ENCODE results near the gene METTL9.

GRCh38 chr16:21593530-21594289 lies 5.7 kb upstream of the METTL9 start:
- TF ChIP-seq CTCF (IDR thresholded peaks at IDR 0.05) = no peak
- TF ChIP-seq POLR2A (IDR thresholded peaks at IDR 0.05) = no peak
